Panc1 (cell line): ENCODE measurements around the gene GNB2. TPM values are rescaled to one million over a fixed set of nuclear protein-coding genes. Genes with fewer than 3 reads are reported as not detected.

Source experiments
- ATAC-seq: fragments of 200-7000 bp; cut with Tn5 transposase; 2 replicates; pipeline ENCODE4 v1.9.1; 2020; ENCODE audit warnings: mild to moderate bottlenecking, moderate library complexity
- BruUV-seq: library from RNA; stranded (reverse); fragments of 400-500 nt; replicated peaks from 2 replicates; lab custom pipeline; 2021; lab: Mats Ljungman, UMichigan
- CTCF ChIA-PET: fragments of 300-600 bp; sonication (Branson Sonifier 250); formaldehyde crosslinking; loops from one replicate; lab custom pipeline; 2022; ENCODE audit warnings: antibody characterized with exemption; lab: Charles Lee
- POLR2A ChIA-PET: fragments of 300-600 bp; sonication (Branson Sonifier 250); formaldehyde crosslinking; loops from one replicate; lab custom pipeline; 2022; ENCODE audit warnings: antibody characterized with exemption; lab: Charles Lee
- DNase-seq: peaks from one replicate; pipeline ENCODE4 v3.0.0-alpha.2; 2010; ENCODE audit warnings: low read depth, low spot score
- H3K27ac ChIP-seq: 2 replicates; pipeline ENCODE4 v1.5.1; 2011; ENCODE audit warnings: mild to moderate bottlenecking, low read length, inconsistent platforms
- H3K27me3 ChIP-seq: fragments of 200-500 bp; sonication (Bioruptor generic); 2 replicates; pipeline ENCODE4 v1.6.0; 2014; ENCODE audit warnings: low read length, inconsistent platforms; ENCODE audit not compliant: control insufficient read depth, insufficient read depth
- H3K36me3 ChIP-seq: fragments of 200-500 bp; sonication (Bioruptor generic); 2 replicates; pipeline ENCODE4 v1.5.1; 2014; ENCODE audit warnings: inconsistent platforms, mild to moderate bottlenecking, low read length, moderate library complexity; ENCODE audit not compliant: control insufficient read depth, insufficient read depth
- H3K4me1 ChIP-seq: 2 replicates; pipeline ENCODE4 v1.5.1; 2011; ENCODE audit warnings: inconsistent platforms, mild to moderate bottlenecking, low read length, moderate library complexity; ENCODE audit not compliant: control insufficient read depth, insufficient read depth
- H3K4me3 ChIP-seq, 2 experiments: 2 replicates each; pipeline ENCODE4 v1.5.1; 2011 to 2012; ENCODE audit warnings: low read depth in 2 of 2, low read length in 2 of 2, mild to moderate bottlenecking in 2 of 2, inconsistent platforms in 1 of 2, moderate library complexity in 1 of 2
- H3K9me3 ChIP-seq: fragments of 200-500 bp; sonication (Bioruptor generic); 2 replicates; pipeline ENCODE4 v1.5.1; 2014; ENCODE audit warnings: low read depth, mild to moderate bottlenecking, inconsistent platforms, low read length, moderate library complexity; ENCODE audit not compliant: control insufficient read depth, insufficient read depth
- CTCF ChIP-seq: fragments of 450-650 bp; IDR thresholded peaks from 2 replicates; pipeline ENCODE4 v1.5.1; 2017; ENCODE audit warnings: mild to moderate bottlenecking
- POLR2AphosphoS5 ChIP-seq: IDR thresholded peaks from 2 replicates; pipeline ENCODE4 v1.6.1; 2012; ENCODE audit warnings: mild to moderate bottlenecking, low read depth, low read length, moderate library complexity
- REST ChIP-seq, 2 experiments: IDR thresholded peaks; 2 replicates each; pipeline ENCODE4 v1.6.1; 2011 to 2012; ENCODE audit warnings: low read depth in 2 of 2, control low read depth in 1 of 2, low read length in 1 of 2, mild to moderate bottlenecking in 1 of 2, moderate library complexity in 1 of 2; ENCODE audit not compliant: insufficient read depth in 1 of 2
- SIN3A ChIP-seq: IDR thresholded peaks from 2 replicates; pipeline ENCODE4 v1.6.1; 2012; ENCODE audit warnings: low read depth, mild to moderate bottlenecking, low read length, moderate library complexity, borderline replicate concordance; ENCODE audit not compliant: insufficient read depth
- TCF7L2 ChIP-seq: IDR thresholded peaks from 2 replicates; pipeline ENCODE4 v1.6.1; 2011; ENCODE audit warnings: mild to moderate bottlenecking, low read depth, low read length, inconsistent platforms
- in situ Hi-C: cut with HindIII; loops from 2 replicates; pipeline ENCODE4 v1.10.0; 2016; ENCODE audit warnings: low sequenced_read_pairs, low pct_unique_long_range_greater_than_20kb
- intact Hi-C: fragments of 100-400 bp; cut with micrococcal nuclease; formaldehyde crosslinking; loops from one replicate; pipeline ENCODE4 v1.10.0; 2022; ENCODE audit not compliant: unreplicated experiment
- total RNA-seq: library from RNA; stranded (reverse); gene quantifications from one replicate; pipeline ENCODE4 v1.2.1, GENCODE V29; 2021; ENCODE audit not compliant: unreplicated experiment

GNB2 gene
- total RNA-seq, 1 experiment from 2014 or later = 289 TPM

GRCh38 chr7:100678291-100678984 is 4.9 kb downstream of the GNB2 start:
- in situ Hi-C loops = no loop called here
- peak overlapping the region; percentile 75 for H3K27ac ChIP-seq
- CTCF ChIA-PET = interaction anchor here (0.6 kb wide), 2 partner anchors 14 to 61 kb away, joined by 3 to 5 read pairs; no protein-coding TSS in a partner anchor
- H3K4me1 ChIP-seq = peaks cover 57% of the 10 kb centered on the region
- intact Hi-C loops = no loop called here
- no peak for TF ChIP-seq SIN3A
- no peak for TF ChIP-seq CTCF
- no peak for TF ChIP-seq TCF7L2
- TF ChIP-seq REST (IDR thresholded peaks at IDR 0.05; ENCODE audit: insufficient read depth in 1 of 2, low read depth in 2 of 2, low read length in 1 of 2) = no peak
- TF ChIP-seq POLR2AphosphoS5 = no peak; the same call in 1 of the 2 replicates
- H3K36me3 ChIP-seq = peaks cover 3% of the 10 kb centered on the region
- POLR2A ChIA-PET = no interaction called here
- ATAC-seq (no peak), DNase-seq (no peak)
- no peak overlapping the region for H3K4me3 ChIP-seq
- H3K27me3 ChIP-seq = no peaks in the 10 kb centered on the region
- H3K9me3 ChIP-seq = no peaks in the 10 kb centered on the region
- TSS peak; percentile 88 for BruUV-seq

GRCh38 chr7:100679129-100679926 is 5.8 kb downstream of the GNB2 start:
- intact Hi-C loops (no loop called here), in situ Hi-C loops (no loop called here)
- H3K4me1 ChIP-seq = peaks cover 57% of the 10 kb centered on the region
- DNase-seq = no peak
- no peak overlapping the region for H3K4me3 ChIP-seq
- ChIA-PET POLR2A (no interaction called here), CTCF (interaction anchor here (0.6 kb wide), 3 partner anchors 13 to 62 kb away, joined by 3 to 6 read pairs (median 5); no protein-coding TSS in a partner anchor)
- ATAC-seq = peak; percentile 37
- no peaks in the 10 kb centered on the region for H3K9me3 ChIP-seq
- H3K27ac ChIP-seq = peak overlapping the region; percentile 75
- H3K27me3 ChIP-seq = no peaks in the 10 kb centered on the region
- TF ChIP-seq TCF7L2 (no peak), SIN3A (no peak), REST (IDR thresholded peaks at IDR 0.05; ENCODE audit: insufficient read depth in 1 of 2, low read depth in 2 of 2, low read length in 1 of 2) (no peak), POLR2AphosphoS5 (no peak; the same call in 1 of the 2 replicates), CTCF (no peak)
- no TSS peak for BruUV-seq
- H3K36me3 ChIP-seq = peaks cover 3% of the 10 kb centered on the region
